NCI-H82 treated with DMSO at 0.1 percent for 48 hours (cell line): ENCODE results near the gene SDCCAG8.

Experiments used
- DNase-seq: peaks from one replicate; lab custom pipeline; 2025; ENCODE audit not compliant: unreplicated experiment; lab: John Stamatoyannopoulos, UW

The SDCCAG8 gene

GRCh38 chr1:243542739-243543415 is 287.0 kb downstream of the SDCCAG8 start:
- no peak for DNase-seq

DNA sequence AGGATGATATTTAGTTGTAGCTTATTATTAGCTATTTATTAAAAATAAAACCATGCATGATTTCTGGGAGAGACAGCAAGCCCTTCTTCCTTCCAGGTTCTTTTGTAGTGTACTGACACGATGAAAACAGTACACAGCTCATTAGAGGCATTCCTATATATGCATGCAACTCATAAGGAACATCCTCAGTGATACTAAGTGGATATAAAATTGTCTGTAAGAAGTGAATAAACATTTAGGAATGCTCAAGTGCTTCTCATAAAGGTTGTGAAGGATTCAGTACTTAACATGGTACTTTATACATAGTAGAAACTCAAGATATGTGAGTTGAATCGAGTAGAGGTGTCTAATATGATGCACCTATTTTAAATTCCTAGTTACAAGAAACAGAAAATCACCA is 287.7 kb downstream of the SDCCAG8 start:
- DNase-seq = no peak

GRCh38 chr1:243546457-243546856 is 290.6 kb downstream of the SDCCAG8 start:
- DNase-seq = no peak

- no peak for DNase-seq
Measured at GRCh38 chr1:243547891-243548290, 292.1 kb downstream of the SDCCAG8 start.

- DNase-seq = no peak
Measured at GRCh38 chr1:243548516-243548915, 292.7 kb downstream of the SDCCAG8 start.

GRCh38 chr1:243549108-243549507 is 293.3 kb downstream of the SDCCAG8 start:
- DNase-seq = no peak
